Upper lobe of left lung (tissue), 6 donors: Measurements from ENCODE around the gene CMPK2. TPM values are rescaled to one million over a fixed set of nuclear protein-coding genes. Genes with fewer than 3 reads are reported as not detected.

Experiments used
- ATAC-seq, 2 donors: fragments of 200-7000 bp; cut with Tn5 transposase; one replicate each; pipeline ENCODE4 v1.9.1; 2022; ENCODE audit warnings: mild to moderate bottlenecking in 2 of 2, moderate library complexity in 2 of 2; ENCODE audit not compliant: low FRiP score in 2 of 2
- DNase-seq, 2 donors: peaks; one replicate each; pipeline ENCODE4 v3.0.0-alpha.2; 2019 to 2020
- H3K27ac ChIP-seq, 4 donors: fragments of 200-600 bp; sonication (generic); one replicate each; pipeline ENCODE4 v1.5.1; 2016 to 2019
- H3K27me3 ChIP-seq, 4 donors: fragments of 200-600 bp; sonication (generic); one replicate each; pipeline ENCODE4 v1.5.1; 2017 to 2019
- H3K36me3 ChIP-seq, 4 donors: fragments of 200-600 bp; sonication (generic); one replicate each; pipeline ENCODE4 v1.5.1; 2016 to 2019
- H3K4me1 ChIP-seq, 4 donors: fragments of 200-600 bp; sonication (generic); one replicate each; pipeline ENCODE4 v1.5.1; 2018 to 2019
- H3K4me3 ChIP-seq, 4 donors: fragments of 200-600 bp; sonication (generic); one replicate each; pipeline ENCODE4 v1.5.1; 2017 to 2019; ENCODE audit warnings: mild to moderate bottlenecking in 2 of 4, moderate library complexity in 1 of 4
- H3K9me3 ChIP-seq, 4 donors: fragments of 200-600 bp; sonication (generic); one replicate each; pipeline ENCODE4 v1.5.1; 2018 to 2019
- CTCF ChIP-seq, 6 experiments: fragments of 450-650 bp in 4 of 6; fragments of 200-600 bp in 2 of 6; sonication (generic) in 2 of 6; IDR thresholded peaks; one replicate each; pipeline ENCODE4 v1.5.1; 2016 to 2019; ENCODE audit warnings: antibody characterized with exemption in 6 of 6
- EP300 ChIP-seq, 4 donors: sonication (generic); formaldehyde crosslinking; IDR thresholded peaks; one replicate each; pipeline ENCODE4 v1.5.1; 2017; ENCODE audit warnings: antibody characterized with exemption in 4 of 4, control low read depth in 2 of 4
- POLR2A ChIP-seq, 4 donors: fragments of 450-650 bp; IDR thresholded peaks; one replicate each; pipeline ENCODE4 v1.5.1; 2016 to 2017; ENCODE audit warnings: antibody characterized with exemption in 4 of 4, mild to moderate bottlenecking in 2 of 4
- POLR2AphosphoS5 ChIP-seq, 2 donors: sonication (generic); formaldehyde crosslinking; IDR thresholded peaks; one replicate each; pipeline ENCODE4 v1.5.1; 2017; ENCODE audit warnings: antibody characterized with exemption in 2 of 2
- WGBS, 2 donors: methylation state at CpG; one replicate each; pipeline ENCODE4 v1.1.5; 2017 to 2018; 5-methylcytosine and 5-hydroxymethylcytosine counted together
- total RNA-seq, 6 donors: library from RNA; depleted of rRNA in 4 of 6; stranded (reverse); fragments of >200 nt in 4 of 6; gene quantifications; one replicate each; pipeline versions ENCODE4 v1.1.0 to v1.2.1, GENCODE V29; 2016 to 2021
- donor health status: DM: no; HTN: no; CAD: no; lungs with moderate emphysema.
- donor health status: DM: no; HTN: yes; CAD: no; lungs with severe emphysema.

Gene CMPK2
- total RNA-seq, 6 donors from 2014 or later: 18.0 to 37.2 (median 20.7) TPM

DNA sequence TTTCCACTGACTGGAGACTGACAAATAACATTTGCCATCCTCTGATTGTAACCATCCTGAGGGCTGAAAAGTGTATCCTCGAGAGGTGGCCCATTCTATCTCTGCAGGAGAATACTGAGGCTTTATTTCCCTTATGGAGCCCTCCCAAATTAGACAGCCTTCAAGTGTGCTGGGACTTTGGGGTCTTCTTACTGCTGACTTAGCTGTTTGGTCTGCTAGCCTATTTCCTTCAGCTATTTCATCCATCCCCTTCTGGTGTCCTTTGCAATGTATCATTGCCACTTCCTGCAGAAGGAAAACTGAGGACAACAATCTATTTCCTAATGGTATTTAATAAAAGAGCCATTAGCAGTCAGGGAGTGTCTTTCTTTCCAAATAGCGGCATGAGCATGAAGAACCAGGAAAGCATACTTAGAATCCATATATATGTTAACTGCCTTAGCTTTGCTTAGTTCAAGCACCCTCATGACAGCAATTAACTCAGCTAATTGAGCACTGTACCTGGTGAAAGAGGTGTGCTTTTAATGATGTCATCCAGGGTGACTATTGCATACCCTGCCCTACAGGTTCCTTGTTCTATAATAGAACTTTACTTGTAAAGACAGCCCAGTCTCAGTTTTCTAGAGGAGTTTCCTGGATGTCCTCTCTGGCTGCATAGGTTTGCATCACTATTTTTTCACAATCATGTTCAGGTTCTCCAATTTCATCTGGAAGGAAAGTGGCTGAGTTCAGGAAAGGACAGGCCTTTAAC lies 24.0 kb downstream of the CMPK2 start:
- ATAC-seq (no peak), DNase-seq (no peak)
- Histone ChIP-seq H3K27ac (no peak overlapping the region), H3K4me1 (no peaks in the 10 kb centered on the region), H3K4me3 (no peak overlapping the region), H3K9me3 (peaks cover 41 to 66% (median 49%) of the 10 kb centered on the region in 4 donors), H3K27me3 (no peaks in the 10 kb centered on the region), H3K36me3 (peaks cover 0 to 7% (median 4%) of the 10 kb centered on the region in 4 donors)
- no peak for TF ChIP-seq EP300 (IDR thresholded peaks at IDR 0.05)
- WGBS, 2 donors: 76 to 79% methylated on average over 2 of the region's 2 CpGs

- WGBS, 2 donors: 94 to 99% methylated on average over 4 of the region's 4 CpGs
- DNase-seq (no peak), ATAC-seq (no peak)
- no peak for TF ChIP-seq CTCF (IDR thresholded peaks at IDR 0.05)
- TF ChIP-seq POLR2AphosphoS5 (IDR thresholded peaks at IDR 0.05): no peak
- TF ChIP-seq POLR2A (IDR thresholded peaks at IDR 0.05): no peak
- Histone ChIP-seq H3K9me3 (peaks cover 11 to 36% (median 21%) of the 10 kb centered on the region in 4 donors), H3K4me3 (no peak overlapping the region), H3K36me3 (peaks cover 0 to 4% (median 0%) of the 10 kb centered on the region in 4 donors), H3K27me3 (no peaks in the 10 kb centered on the region), H3K27ac (no peak overlapping the region), H3K4me1 (no peaks in the 10 kb centered on the region)
Measured at GRCh38 chr2:6838673-6839319, 26.9 kb downstream of the CMPK2 start.

DNA sequence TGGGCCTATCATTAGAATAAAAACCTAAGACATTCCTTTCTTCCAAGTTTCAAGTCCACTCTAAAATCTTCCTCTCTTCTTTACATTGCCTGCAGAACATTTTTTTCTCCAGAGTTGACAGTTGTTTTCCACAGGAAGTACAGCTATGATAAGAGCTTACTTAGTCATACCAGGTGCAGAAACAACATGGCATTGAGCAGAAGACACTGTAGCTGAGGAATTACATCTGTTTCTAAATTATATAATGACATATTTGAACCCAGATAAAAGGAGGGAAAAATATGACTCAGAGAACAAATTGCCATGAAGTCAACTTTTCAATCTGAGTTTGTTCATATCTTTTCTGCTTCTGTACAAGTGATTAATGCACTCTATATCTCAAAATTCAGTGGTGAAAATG lies 30.2 kb downstream of the CMPK2 start:
- DNase-seq (no peak), ATAC-seq (no peak)
- no peak for TF ChIP-seq CTCF (IDR thresholded peaks at IDR 0.05)
- Histone ChIP-seq H3K36me3 (peaks cover 0 to 4% (median 0%) of the 10 kb centered on the region in 4 donors), H3K27ac (no peak overlapping the region), H3K27me3 (no peaks in the 10 kb centered on the region), H3K9me3 (peaks cover 4 to 15% (median 11%) of the 10 kb centered on the region in 4 donors), H3K4me3 (no peak overlapping the region), H3K4me1 (no peaks in the 10 kb centered on the region)

GRCh38 chr2:6834163-6834562 lies 31.5 kb downstream of the CMPK2 start:
- no peaks in the 10 kb centered on the region for H3K27me3 ChIP-seq
- no peaks in the 10 kb centered on the region for H3K4me1 ChIP-seq
- peaks cover 4 to 16% (median 10%) of the 10 kb centered on the region in 4 donors for H3K9me3 ChIP-seq
- TF ChIP-seq POLR2A (IDR thresholded peaks at IDR 0.05) (no peak), EP300 (IDR thresholded peaks at IDR 0.05) (no peak), CTCF (IDR thresholded peaks at IDR 0.05) (no peak), POLR2AphosphoS5 (IDR thresholded peaks at IDR 0.05) (no peak)
- ATAC-seq: no peak
- DNase-seq: no peak
- H3K27ac ChIP-seq: no peak overlapping the region
- H3K4me3 ChIP-seq: no peak overlapping the region
- H3K36me3 ChIP-seq: no peaks in the 10 kb centered on the region

DNA sequence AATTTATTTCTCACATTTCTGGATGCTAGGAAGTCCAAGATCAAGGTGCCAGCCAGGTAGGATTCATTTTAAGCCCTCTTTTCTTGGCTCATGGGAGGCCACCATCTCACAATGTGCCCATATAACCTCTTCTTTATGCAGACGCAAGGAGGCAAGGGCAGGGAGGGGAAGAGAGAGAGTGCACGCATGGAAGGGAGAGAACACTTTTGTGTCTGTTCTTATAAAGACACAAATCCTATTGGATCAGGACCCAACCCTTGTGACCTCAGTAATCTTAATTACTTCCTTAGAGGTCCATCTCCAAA lies 32.5 kb downstream of the CMPK2 start:
- peak overlapping the region in 2 of 4 donors; percentile 12 to 14 for H3K27ac ChIP-seq
- no peak overlapping the region for H3K4me3 ChIP-seq
- H3K4me1 ChIP-seq: peaks cover 0 to under 1% (median 0%) of the 10 kb centered on the region in 4 donors
- 85 to 98% methylated on average over 2 of the region's 2 CpGs for WGBS, 2 donors
- H3K36me3 ChIP-seq: no peaks in the 10 kb centered on the region
- H3K9me3 ChIP-seq: peaks cover 4 to 12% (median 10%) of the 10 kb centered on the region in 4 donors
- ATAC-seq: no peak
- no peak for TF ChIP-seq CTCF (IDR thresholded peaks at IDR 0.05)
- no peak for TF ChIP-seq POLR2AphosphoS5 (IDR thresholded peaks at IDR 0.05)
- no peak for TF ChIP-seq POLR2A (IDR thresholded peaks at IDR 0.05)
- TF ChIP-seq EP300 (IDR thresholded peaks at IDR 0.05): no peak
- DNase-seq: no peak
- H3K27me3 ChIP-seq: no peaks in the 10 kb centered on the region
